SK-N-SH treated with all-trans-retinoic acid at 6 μM for 48 hours (cell line): ENCODE measurements around the gene EXD2.

Source experiments
- ATAC-seq: fragments of 200-7000 bp; cut with Tn5 transposase; 3 replicates; pipeline ENCODE4 v1.9.1; 2020; ENCODE audit warnings: mild to moderate bottlenecking, moderate library complexity
- ARNTL ChIP-seq: fragments of 450-650 bp; formaldehyde crosslinking; IDR thresholded peaks from 2 replicates; pipeline ENCODE4 v1.5.0; 2020; ENCODE audit warnings: low read depth, mild to moderate bottlenecking, moderate library complexity, borderline replicate concordance
- BACH2 ChIP-seq: fragments of 250-450 bp; sonication (Bioruptor Pico); IDR thresholded peaks from 2 replicates; pipeline ENCODE4 v1.9.0; 2021; ENCODE audit warnings: mild to moderate bottlenecking, borderline replicate concordance
- CSDC2 ChIP-seq: fragments of 250-450 bp; sonication (Bioruptor Pico); IDR thresholded peaks from 2 replicates; pipeline ENCODE4 v1.5.0; 2020; ENCODE audit warnings: mild to moderate bottlenecking, moderate library complexity
- ESRRG ChIP-seq: fragments of 250-450 bp; sonication (Bioruptor Pico); IDR thresholded peaks from 2 replicates; pipeline ENCODE4 v1.6.1; 2021; ENCODE audit warnings: mild to moderate bottlenecking
- GLIS3 ChIP-seq: fragments of 250-450 bp; sonication (Bioruptor Pico); IDR thresholded peaks from 2 replicates; pipeline ENCODE4 v1.5.0; 2020; ENCODE audit warnings: mild to moderate bottlenecking, moderate library complexity
- ISL1 ChIP-seq: fragments of 250-450 bp; sonication (Bioruptor Pico); IDR thresholded peaks from 2 replicates; pipeline ENCODE4 v2.1.2; 2022; ENCODE audit warnings: mild to moderate bottlenecking, moderate library complexity
- OSR1 ChIP-seq: fragments of 250-450 bp; sonication (Bioruptor Pico); IDR thresholded peaks from 2 replicates; pipeline ENCODE4 v1.8.0; 2022; ENCODE audit warnings: moderate library complexity, mild to moderate bottlenecking, inconsistent platforms
- RARB ChIP-seq: fragments of 250-450 bp; sonication (Bioruptor Pico); IDR thresholded peaks from 2 replicates; pipeline ENCODE4 v1.8.0; 2021; ENCODE audit warnings: mild to moderate bottlenecking, moderate library complexity
- SNAI2 ChIP-seq: fragments of 250-450 bp; sonication (Bioruptor Pico); IDR thresholded peaks from 2 replicates; pipeline ENCODE4 v1.5.0; 2020; ENCODE audit warnings: mild to moderate bottlenecking, moderate library complexity
- TCF4 ChIP-seq: fragments of 250-450 bp; sonication (Bioruptor Pico); IDR thresholded peaks from 2 replicates; pipeline ENCODE4 v1.8.0; 2021; ENCODE audit warnings: mild to moderate bottlenecking, moderate library complexity, borderline replicate concordance
- TOX ChIP-seq: fragments of 250-450 bp; sonication (Bioruptor Pico); IDR thresholded peaks from 2 replicates; pipeline ENCODE4 v1.8.0; 2021; ENCODE audit warnings: mild to moderate bottlenecking, moderate library complexity, borderline replicate concordance
- ZC3H10 ChIP-seq: fragments of 250-450 bp; sonication (Bioruptor Pico); IDR thresholded peaks from 2 replicates; pipeline ENCODE4 v1.5.1; 2021; ENCODE audit warnings: mild to moderate bottlenecking, moderate library complexity
- ZFP3 ChIP-seq: fragments of 250-450 bp; sonication (Bioruptor Pico); IDR thresholded peaks from 2 replicates; pipeline ENCODE4 v1.5.0; 2020; ENCODE audit warnings: mild to moderate bottlenecking, moderate library complexity
- ZNF565 ChIP-seq: fragments of 450-650 bp; formaldehyde crosslinking; conservative IDR thresholded peaks from 2 replicates; pipeline ENCODE4 v1.5.0; 2020; ENCODE audit warnings: low read depth, mild to moderate bottlenecking, moderate library complexity
- ZNF70 ChIP-seq: fragments of 450-650 bp; formaldehyde crosslinking; IDR thresholded peaks from 2 replicates; pipeline ENCODE4 v1.5.0; 2020; ENCODE audit warnings: mild to moderate bottlenecking, moderate library complexity
- ZNF8 ChIP-seq: fragments of 450-650 bp; formaldehyde crosslinking; IDR thresholded peaks from 2 replicates; pipeline ENCODE4 v1.5.0; 2020; ENCODE audit warnings: mild to moderate bottlenecking, moderate library complexity
- TF ChIP-seq, protein P1 (sequence below): fragments of 250-450 bp; sonication (Bioruptor Pico); IDR thresholded peaks from 2 replicates; pipeline ENCODE4 v1.5.1; 2020; ENCODE audit warnings: low read depth, mild to moderate bottlenecking, moderate library complexity
- TF ChIP-seq, protein P2 (sequence below): fragments of 250-450 bp; sonication (Bioruptor Pico); IDR thresholded peaks from 2 replicates; pipeline ENCODE4 v1.5.0; 2020; ENCODE audit warnings: mild to moderate bottlenecking, moderate library complexity
- TF ChIP-seq, protein P3 (sequence below): fragments of 250-450 bp; sonication (Bioruptor Pico); IDR thresholded peaks from 2 replicates; pipeline ENCODE4 v1.5.1; 2021; ENCODE audit warnings: mild to moderate bottlenecking, moderate library complexity
- TF ChIP-seq, protein P4 (sequence below): fragments of 250-450 bp; sonication (Bioruptor Pico); IDR thresholded peaks from 2 replicates; pipeline ENCODE4 v1.8.0; 2020; ENCODE audit warnings: mild to moderate bottlenecking, moderate library complexity, borderline replicate concordance

EXD2 gene

DNA sequence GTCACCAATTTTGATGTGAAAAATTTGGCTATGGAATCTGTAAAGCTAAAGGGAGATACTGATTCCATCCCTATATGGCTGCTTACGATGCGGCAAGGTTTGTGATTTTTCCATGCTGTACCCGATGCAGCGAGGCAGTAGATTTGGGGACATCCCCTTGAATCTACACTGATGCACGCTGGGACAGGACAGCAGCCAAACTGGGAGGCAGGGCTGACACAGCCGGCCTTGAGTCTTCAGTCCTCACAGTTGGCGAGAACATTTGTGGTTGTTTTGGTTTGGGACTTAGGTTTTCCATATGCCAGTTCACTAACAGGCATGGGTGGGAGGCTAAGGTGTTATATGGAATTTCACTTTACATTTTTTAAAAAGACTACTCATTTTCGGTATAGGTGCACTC lies 72.5 kb downstream of the EXD2 start:
- TF ChIP-seq ZFP3 (CRISPR knock-in tag) = no peak
- TF ChIP-seq, protein P1, sequence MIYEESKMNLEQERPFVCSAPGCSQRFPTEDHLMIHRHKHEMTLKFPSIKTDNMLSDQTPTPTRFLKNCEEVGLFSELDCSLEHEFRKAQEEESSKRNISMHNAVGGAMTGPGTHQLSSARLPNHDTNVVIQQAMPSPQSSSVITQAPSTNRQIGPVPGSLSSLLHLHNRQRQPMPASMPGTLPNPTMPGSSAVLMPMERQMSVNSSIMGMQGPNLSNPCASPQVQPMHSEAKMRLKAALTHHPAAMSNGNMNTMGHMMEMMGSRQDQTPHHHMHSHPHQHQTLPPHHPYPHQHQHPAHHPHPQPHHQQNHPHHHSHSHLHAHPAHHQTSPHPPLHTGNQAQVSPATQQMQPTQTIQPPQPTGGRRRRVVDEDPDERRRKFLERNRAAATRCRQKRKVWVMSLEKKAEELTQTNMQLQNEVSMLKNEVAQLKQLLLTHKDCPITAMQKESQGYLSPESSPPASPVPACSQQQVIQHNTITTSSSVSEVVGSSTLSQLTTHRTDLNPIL (CRISPR knock-in tag) = no peak
- TF ChIP-seq, protein P2, sequence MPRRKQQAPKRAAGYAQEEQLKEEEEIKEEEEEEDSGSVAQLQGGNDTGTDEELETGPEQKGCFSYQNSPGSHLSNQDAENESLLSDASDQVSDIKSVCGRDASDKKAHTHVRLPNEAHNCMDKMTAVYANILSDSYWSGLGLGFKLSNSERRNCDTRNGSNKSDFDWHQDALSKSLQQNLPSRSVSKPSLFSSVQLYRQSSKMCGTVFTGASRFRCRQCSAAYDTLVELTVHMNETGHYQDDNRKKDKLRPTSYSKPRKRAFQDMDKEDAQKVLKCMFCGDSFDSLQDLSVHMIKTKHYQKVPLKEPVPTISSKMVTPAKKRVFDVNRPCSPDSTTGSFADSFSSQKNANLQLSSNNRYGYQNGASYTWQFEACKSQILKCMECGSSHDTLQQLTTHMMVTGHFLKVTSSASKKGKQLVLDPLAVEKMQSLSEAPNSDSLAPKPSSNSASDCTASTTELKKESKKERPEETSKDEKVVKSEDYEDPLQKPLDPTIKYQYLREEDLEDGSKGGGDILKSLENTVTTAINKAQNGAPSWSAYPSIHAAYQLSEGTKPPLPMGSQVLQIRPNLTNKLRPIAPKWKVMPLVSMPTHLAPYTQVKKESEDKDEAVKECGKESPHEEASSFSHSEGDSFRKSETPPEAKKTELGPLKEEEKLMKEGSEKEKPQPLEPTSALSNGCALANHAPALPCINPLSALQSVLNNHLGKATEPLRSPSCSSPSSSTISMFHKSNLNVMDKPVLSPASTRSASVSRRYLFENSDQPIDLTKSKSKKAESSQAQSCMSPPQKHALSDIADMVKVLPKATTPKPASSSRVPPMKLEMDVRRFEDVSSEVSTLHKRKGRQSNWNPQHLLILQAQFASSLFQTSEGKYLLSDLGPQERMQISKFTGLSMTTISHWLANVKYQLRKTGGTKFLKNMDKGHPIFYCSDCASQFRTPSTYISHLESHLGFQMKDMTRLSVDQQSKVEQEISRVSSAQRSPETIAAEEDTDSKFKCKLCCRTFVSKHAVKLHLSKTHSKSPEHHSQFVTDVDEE (CRISPR knock-in tag) = no peak
- TF ChIP-seq, protein P3, sequence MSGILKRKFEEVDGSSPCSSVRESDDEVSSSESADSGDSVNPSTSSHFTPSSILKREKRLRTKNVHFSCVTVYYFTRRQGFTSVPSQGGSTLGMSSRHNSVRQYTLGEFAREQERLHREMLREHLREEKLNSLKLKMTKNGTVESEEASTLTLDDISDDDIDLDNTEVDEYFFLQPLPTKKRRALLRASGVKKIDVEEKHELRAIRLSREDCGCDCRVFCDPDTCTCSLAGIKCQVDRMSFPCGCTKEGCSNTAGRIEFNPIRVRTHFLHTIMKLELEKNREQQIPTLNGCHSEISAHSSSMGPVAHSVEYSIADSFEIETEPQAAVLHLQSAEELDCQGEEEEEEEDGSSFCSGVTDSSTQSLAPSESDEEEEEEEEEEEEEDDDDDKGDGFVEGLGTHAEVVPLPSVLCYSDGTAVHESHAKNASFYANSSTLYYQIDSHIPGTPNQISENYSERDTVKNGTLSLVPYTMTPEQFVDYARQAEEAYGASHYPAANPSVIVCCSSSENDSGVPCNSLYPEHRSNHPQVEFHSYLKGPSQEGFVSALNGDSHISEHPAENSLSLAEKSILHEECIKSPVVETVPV = no peak
- no peak for TF ChIP-seq TCF4
- TF ChIP-seq, protein P4, sequence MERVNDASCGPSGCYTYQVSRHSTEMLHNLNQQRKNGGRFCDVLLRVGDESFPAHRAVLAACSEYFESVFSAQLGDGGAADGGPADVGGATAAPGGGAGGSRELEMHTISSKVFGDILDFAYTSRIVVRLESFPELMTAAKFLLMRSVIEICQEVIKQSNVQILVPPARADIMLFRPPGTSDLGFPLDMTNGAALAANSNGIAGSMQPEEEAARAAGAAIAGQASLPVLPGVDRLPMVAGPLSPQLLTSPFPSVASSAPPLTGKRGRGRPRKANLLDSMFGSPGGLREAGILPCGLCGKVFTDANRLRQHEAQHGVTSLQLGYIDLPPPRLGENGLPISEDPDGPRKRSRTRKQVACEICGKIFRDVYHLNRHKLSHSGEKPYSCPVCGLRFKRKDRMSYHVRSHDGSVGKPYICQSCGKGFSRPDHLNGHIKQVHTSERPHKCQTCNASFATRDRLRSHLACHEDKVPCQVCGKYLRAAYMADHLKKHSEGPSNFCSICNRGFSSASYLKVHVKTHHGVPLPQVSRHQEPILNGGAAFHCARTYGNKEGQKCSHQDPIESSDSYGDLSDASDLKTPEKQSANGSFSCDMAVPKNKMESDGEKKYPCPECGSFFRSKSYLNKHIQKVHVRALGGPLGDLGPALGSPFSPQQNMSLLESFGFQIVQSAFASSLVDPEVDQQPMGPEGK (CRISPR knock-in tag) = no peak
- TF ChIP-seq ZC3H10 (CRISPR knock-in tag) = no peak
- no peak for TF ChIP-seq ZNF565 (CRISPR knock-in tag)
- no peak for TF ChIP-seq SNAI2 (CRISPR knock-in tag)
- TF ChIP-seq TOX (CRISPR knock-in tag) = no peak
- TF ChIP-seq CSDC2 (CRISPR knock-in tag) = no peak
- no peak for TF ChIP-seq GLIS3 (CRISPR knock-in tag)
- TF ChIP-seq ARNTL (CRISPR knock-in tag) = no peak
- TF ChIP-seq ISL1 (CRISPR knock-in tag) = no peak
- no peak for TF ChIP-seq ESRRG
- no peak for TF ChIP-seq OSR1 (CRISPR knock-in tag)

DNA sequence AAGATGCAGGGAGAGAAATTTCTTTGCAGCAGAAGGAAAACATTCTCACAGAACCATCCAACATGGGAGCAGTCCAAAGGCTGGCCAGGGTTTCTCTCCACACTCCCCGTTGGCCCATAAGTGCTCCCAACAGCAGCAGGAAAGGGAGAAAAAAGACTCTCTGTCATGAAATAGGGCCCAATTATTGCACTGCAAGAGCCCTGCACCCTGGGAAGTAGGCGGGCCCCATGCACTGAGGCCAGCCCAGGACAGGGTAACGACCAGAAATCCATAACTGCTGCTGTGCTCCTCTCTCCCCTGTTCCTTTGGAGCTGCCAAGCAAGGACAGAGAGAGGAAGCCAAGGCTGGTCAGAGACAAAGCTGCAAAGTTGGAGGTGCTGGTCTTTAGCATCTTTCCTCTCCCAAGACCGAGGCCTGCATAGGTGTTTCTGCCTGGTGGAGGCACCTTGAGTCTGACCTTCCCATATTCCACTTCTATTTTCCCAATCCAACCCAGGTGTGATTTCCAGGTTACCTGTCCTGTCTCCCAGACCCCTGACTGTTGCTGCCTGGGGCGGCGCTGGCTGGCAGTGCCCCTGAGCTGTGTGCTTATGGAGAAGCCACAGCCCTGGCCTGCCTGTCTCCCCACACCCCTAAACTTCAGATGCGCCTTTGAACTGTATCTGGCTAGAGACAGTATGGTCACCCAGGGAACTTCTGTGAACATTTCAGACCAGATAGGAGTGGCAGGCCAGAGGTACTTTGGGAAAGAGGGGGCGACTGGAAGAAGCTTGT lies 75.5 kb downstream of the EXD2 start:
- TF ChIP-seq, protein P1 (CRISPR knock-in tag) = no peak
- TF ChIP-seq ZNF565 (CRISPR knock-in tag) (no peak), ZNF70 (CRISPR knock-in tag) (no peak), BACH2 (CRISPR knock-in tag) (no peak), ZFP3 (CRISPR knock-in tag) (no peak), OSR1 (CRISPR knock-in tag) (no peak), ARNTL (CRISPR knock-in tag) (no peak), ISL1 (CRISPR knock-in tag) (no peak), ZNF8 (no peak), ZC3H10 (CRISPR knock-in tag) (no peak), RARB (CRISPR knock-in tag) (no peak)
- TF ChIP-seq, protein P3 = no peak
- TF ChIP-seq, protein P4 (CRISPR knock-in tag) = no peak
- no peak for ATAC-seq

More for the DNA sequence above, 72.5 kb downstream of the EXD2 start:
- ATAC-seq = no peak
